Heart left ventricle (tissue), 16 donors: ENCODE measurements around the gene LMAN2. TPM values are rescaled to one million over a fixed set of nuclear protein-coding genes. Genes with fewer than 3 reads are reported as not detected.
A peak's percentile ranks its signal among the peaks of the same experiment; 100 is the strongest.

Experiments
- ATAC-seq, 4 donors: fragments of 200-7000 bp; cut with Tn5 transposase; one replicate each; pipeline ENCODE4 v1.9.1; 2020 to 2022; ENCODE audit warnings: moderate library complexity in 4 of 4, mild to moderate bottlenecking in 3 of 4, moderate number of reproducible peaks in 1 of 4
- DNase-seq, 5 donors: peaks; one replicate each; pipeline ENCODE4 v3.0.0-alpha.2; 2020
- H3K27ac ChIP-seq, 12 donors: fragments of 200-600 bp; sonication (generic) in 4 of 12; one replicate each; pipeline versions ENCODE4 v1.5.0 to v1.8.0; 2016 to 2022; ENCODE audit warnings: mild to moderate bottlenecking in 2 of 12
- H3K27me3 ChIP-seq, 9 donors: fragments of 200-600 bp; sonication (generic) in 2 of 9; one replicate each; pipeline versions ENCODE4 v1.5.1 to v1.8.0; 2016 to 2022; ENCODE audit warnings: mild to moderate bottlenecking in 3 of 9
- H3K36me3 ChIP-seq, 9 donors: fragments of 200-600 bp; sonication (generic) in 2 of 9; one replicate each; pipeline versions ENCODE4 v1.5.0 to v1.8.0; 2018 to 2022; ENCODE audit warnings: mild to moderate bottlenecking in 2 of 9
- H3K4me1 ChIP-seq, 12 donors: fragments of 200-600 bp; sonication (generic) in 4 of 12; one replicate each; pipeline versions ENCODE4 v1.5.0 to v1.8.0; 2016 to 2022; ENCODE audit warnings: mild to moderate bottlenecking in 3 of 12
- H3K4me3 ChIP-seq, 12 donors: fragments of 200-600 bp; sonication (generic) in 4 of 12; one replicate each; pipeline versions ENCODE4 v1.5.0 to v1.8.0; 2017 to 2022; ENCODE audit warnings: mild to moderate bottlenecking in 9 of 12, moderate library complexity in 4 of 12
- H3K9me3 ChIP-seq, 12 donors: fragments of 200-600 bp; sonication (generic) in 4 of 12; one replicate each; pipeline versions ENCODE4 v1.5.0 to v1.8.0; 2016 to 2022; ENCODE audit warnings: mild to moderate bottlenecking in 1 of 12
- POLR2A ChIP-seq, 2 donors: fragments of 450-650 bp; IDR thresholded peaks; one replicate each; pipeline ENCODE4 v1.6.1; 2017; ENCODE audit warnings: antibody characterized with exemption in 2 of 2, mild to moderate bottlenecking in 2 of 2, moderate library complexity in 2 of 2
- WGBS, 4 donors: extraction: QIAGEN DNeasy Blood & Tissue Kit in 2 of 4; methylation state at CpG; one replicate each; pipeline versions ENCODE4 v1.1.5 to v1.1.7; 2013 to 2018; 5-methylcytosine and 5-hydroxymethylcytosine counted together
- intact Hi-C, 10 donors: fragments of 100-400 bp; cut with DNase I; formaldehyde crosslinking; loops; one replicate each; pipeline versions ENCODE4 v1.11.1 to v1.14.2; 2022
- long read RNA-seq, 3 donors: library from polyadenylated mRNA; unstranded; transcript quantifications; one replicate each; pipeline ENCODE4 v2.0.0, GENCODE V29; 2020 to 2021
- polyA plus RNA-seq, 2 donors: library from polyadenylated mRNA; stranded (reverse); fragments of 200-250 nt; gene quantifications; one replicate each; pipeline ENCODE4 v1.2.3, GENCODE V29; 2013
- total RNA-seq, 9 donors: library from RNA; depleted of rRNA in 2 of 9; stranded (reverse); fragments of >200 nt in 2 of 9; fragmentation: NEBNext Ultra II Directional in 3 of 9; extraction: Animal tissue kit (Norgen Biotek cat#: 25700) in 3 of 9; gene quantifications; one replicate each; pipeline versions ENCODE4 v1.1.0 to v1.2.4, GENCODE V29; 2016 to 2023
- TF ChIP-seq, protein P1 (sequence below), 12 donors: fragments of 200-600 bp; sonication (generic) in 4 of 12; IDR thresholded peaks; one replicate each; pipeline versions ENCODE4 v1.5.0 to v1.8.0; 2018 to 2022; ENCODE audit warnings: antibody characterized with exemption in 12 of 12, mild to moderate bottlenecking in 5 of 12
- donor health status: ischemic (EF 13 %, LVEDD 7.1; RV severe dilation, severe dysfunction).
- donor health status: healthy with polysubstance abuse.
- donor health status: DM: no; HTN: yes; CAD: no.
- donor health status: DM: no; HTN: no; CAD: no.
- donor health status: ischemic (EF 25% LVEDD 6.9; RV normal size, moderate dysfunction).
- donor health status: ischemic (EF 25% LVEDD 5.7; RV mildly dilated, moderate dysfunction).
- donor health status: healthy.
- donor health status: DM: yes; HTN: yes; CAD: no.
- donor health status: ischemic (EF 35%, LVEDD 5.7; RV mildly dilated, moderate dysfunction).
- donor health status: nonischemic (EF 11% LVEDD 7.7; RV severe dilation, severe dysfunction).
- donor health status: DM: yes; HTN: yes; CAD: no.
- donor health status: PGD.
- donor health status: ischemic (EF 29% LVEDD 5.4; RV normal size, mild dysfunction).
- donor health status: nonischemic (EF 23%, LVEDD 6.1; RV moderate dilation, normal function).

The LMAN2 gene, protein sequence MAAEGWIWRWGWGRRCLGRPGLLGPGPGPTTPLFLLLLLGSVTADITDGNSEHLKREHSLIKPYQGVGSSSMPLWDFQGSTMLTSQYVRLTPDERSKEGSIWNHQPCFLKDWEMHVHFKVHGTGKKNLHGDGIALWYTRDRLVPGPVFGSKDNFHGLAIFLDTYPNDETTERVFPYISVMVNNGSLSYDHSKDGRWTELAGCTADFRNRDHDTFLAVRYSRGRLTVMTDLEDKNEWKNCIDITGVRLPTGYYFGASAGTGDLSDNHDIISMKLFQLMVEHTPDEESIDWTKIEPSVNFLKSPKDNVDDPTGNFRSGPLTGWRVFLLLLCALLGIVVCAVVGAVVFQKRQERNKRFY
- total RNA-seq (100 to 1,000 TPM in 3 of 9 donors, 10 to 100 TPM in 6; 50.2 to 155 (median 63.6) TPM), polyA plus RNA-seq (100 to 1,000 TPM in 1 of 2 donors, 10 to 100 TPM in 1; 43.3 to 313 TPM)
- long read RNA-seq, donor 1, transcript LMAN2-201 (8 exons, 1,800 nt) = major isoform, 172 of 191 reads
- long read RNA-seq, donor 1, partial matches to known transcripts = 8 of 191 reads
- long read RNA-seq, donor 1, other reads (novel, unspliced or antisense) = 10 of 191 reads
- long read RNA-seq, donor 2, transcript LMAN2-201 (8 exons, 1,800 nt) = major isoform, 522 of 546 reads
- long read RNA-seq, donor 2, partial matches to known transcripts = 10 of 546 reads
- long read RNA-seq, donor 2, other reads (novel, unspliced or antisense) = 10 of 546 reads
- long read RNA-seq, donor 3, transcript LMAN2-201 (8 exons, 1,800 nt) = major isoform, 159 of 174 reads
- long read RNA-seq, donor 3, partial matches to known transcripts = 5 of 174 reads
- long read RNA-seq, donor 3, other reads (novel, unspliced or antisense) = 8 of 174 reads

- ATAC-seq = peak; percentile 97 to 99 (median 99)
- DNase-seq = peak; percentile 93 to 96 (median 95)
- 4 to 7% (median 6%) methylated on average over 44 to 55 of the region's 55 CpGs for WGBS, 4 donors
- H3K27ac ChIP-seq = peak within 1 kb of the TSS; percentile 81 to 99 (median 92)
- no peaks in the 10 kb centered on the region for H3K27me3 ChIP-seq
- H3K9me3 ChIP-seq = no peaks in the 10 kb centered on the region
- TF ChIP-seq POLR2A (IDR thresholded peaks at IDR 0.05) = peak in 1 of 2 donors; percentile 67
- TF ChIP-seq, protein P1, sequence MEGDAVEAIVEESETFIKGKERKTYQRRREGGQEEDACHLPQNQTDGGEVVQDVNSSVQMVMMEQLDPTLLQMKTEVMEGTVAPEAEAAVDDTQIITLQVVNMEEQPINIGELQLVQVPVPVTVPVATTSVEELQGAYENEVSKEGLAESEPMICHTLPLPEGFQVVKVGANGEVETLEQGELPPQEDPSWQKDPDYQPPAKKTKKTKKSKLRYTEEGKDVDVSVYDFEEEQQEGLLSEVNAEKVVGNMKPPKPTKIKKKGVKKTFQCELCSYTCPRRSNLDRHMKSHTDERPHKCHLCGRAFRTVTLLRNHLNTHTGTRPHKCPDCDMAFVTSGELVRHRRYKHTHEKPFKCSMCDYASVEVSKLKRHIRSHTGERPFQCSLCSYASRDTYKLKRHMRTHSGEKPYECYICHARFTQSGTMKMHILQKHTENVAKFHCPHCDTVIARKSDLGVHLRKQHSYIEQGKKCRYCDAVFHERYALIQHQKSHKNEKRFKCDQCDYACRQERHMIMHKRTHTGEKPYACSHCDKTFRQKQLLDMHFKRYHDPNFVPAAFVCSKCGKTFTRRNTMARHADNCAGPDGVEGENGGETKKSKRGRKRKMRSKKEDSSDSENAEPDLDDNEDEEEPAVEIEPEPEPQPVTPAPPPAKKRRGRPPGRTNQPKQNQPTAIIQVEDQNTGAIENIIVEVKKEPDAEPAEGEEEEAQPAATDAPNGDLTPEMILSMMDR (IDR thresholded peaks at IDR 0.05) = no peak
- peak within 1 kb of the TSS; percentile 60 to 100 (median 90) for H3K4me3 ChIP-seq
- intact Hi-C loops = no loop called here
- H3K4me1 ChIP-seq = peaks cover 9 to 71% (median 26%) of the 10 kb centered on the region in 12 donors
- peaks cover 0 to 34% (median 25%) of the 10 kb centered on the region in 9 donors for H3K36me3 ChIP-seq
These were observed at the start of gene LMAN2 for GRCh38 chr5:177351392-177352329. LMAN2 (minus strand) TSS chr5:177351668; CDS start chr5:177351647, 21 bp downstream.

DNA sequence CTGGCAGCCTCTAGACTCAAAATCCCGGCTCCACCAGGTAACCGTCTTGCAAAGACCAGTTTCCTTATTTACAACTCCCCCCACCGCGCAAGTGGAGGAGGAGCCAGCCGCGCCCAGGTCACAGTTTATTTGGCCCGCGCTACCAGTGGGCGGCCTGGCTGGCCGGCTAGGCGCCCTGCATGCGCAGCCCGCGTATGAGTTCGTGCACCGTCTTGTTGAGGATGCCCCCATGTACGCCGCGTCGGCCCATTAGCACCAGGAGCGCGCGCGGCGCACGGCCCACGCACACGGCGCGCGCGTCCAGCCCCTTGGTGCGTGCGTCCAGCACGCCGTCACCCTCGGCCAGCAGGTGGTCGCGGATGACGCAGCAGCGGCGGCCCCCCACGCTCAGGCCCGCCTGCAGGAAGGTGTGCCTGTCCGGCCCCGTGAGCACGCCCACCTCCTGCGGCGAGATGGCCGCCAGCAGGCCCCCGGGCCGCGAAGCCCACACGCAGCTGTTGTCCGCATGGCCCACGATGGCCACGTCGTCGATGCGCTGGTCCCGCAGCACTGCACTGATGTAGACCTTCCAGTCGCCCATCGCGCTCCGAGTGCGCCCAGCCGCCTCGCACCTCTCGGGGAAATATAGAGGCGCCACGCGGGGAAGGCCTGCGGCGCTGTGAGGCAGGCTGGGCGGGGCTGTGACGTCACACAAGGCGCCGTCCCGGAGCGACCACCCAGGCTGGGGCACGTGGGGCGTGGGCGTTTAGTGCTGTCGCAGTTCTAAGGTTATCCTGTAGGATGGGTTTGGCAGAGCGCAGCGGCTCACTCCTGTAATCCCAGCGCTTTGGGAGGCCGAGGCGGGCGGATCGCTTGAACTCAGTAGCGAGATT is 48.8 kb upstream of the LMAN2 start, which contains the start of gene PFN3:
Gene PFN3 (minus strand): TSS at position 665 of the 872 bp plus-strand sequence. CDS start 85 bp downstream, at position 580.
- 8 to 15% (median 12%) methylated on average over 63 to 92 of the region's 92 CpGs for WGBS, 4 donors
- no peaks in the 10 kb centered on the region for H3K9me3 ChIP-seq
- no peak for TF ChIP-seq POLR2A (IDR thresholded peaks at IDR 0.05)
- TF ChIP-seq, protein P1 (IDR thresholded peaks at IDR 0.05) = no peak
- no peaks in the 10 kb centered on the region for H3K36me3 ChIP-seq
- intact Hi-C loops = loop anchor here in 2 of 10 donors (5.0 to 10.0 kb wide), 3 partner anchors 52 to 205 kb away; partner anchors contain the start of gene B4GALT7 (in 1 of the 2)
- H3K27ac ChIP-seq = no peak within 1 kb of the TSS
- H3K4me1 ChIP-seq = peaks cover 8 to 42% (median 32%) of the 10 kb centered on the region in 12 donors
- ATAC-seq (no peak), DNase-seq (no peak)
- H3K4me3 ChIP-seq = no peak within 1 kb of the TSS
- peaks cover 39 to 83% (median 62%) of the 10 kb centered on the region in 9 donors for H3K27me3 ChIP-seq

DNA sequence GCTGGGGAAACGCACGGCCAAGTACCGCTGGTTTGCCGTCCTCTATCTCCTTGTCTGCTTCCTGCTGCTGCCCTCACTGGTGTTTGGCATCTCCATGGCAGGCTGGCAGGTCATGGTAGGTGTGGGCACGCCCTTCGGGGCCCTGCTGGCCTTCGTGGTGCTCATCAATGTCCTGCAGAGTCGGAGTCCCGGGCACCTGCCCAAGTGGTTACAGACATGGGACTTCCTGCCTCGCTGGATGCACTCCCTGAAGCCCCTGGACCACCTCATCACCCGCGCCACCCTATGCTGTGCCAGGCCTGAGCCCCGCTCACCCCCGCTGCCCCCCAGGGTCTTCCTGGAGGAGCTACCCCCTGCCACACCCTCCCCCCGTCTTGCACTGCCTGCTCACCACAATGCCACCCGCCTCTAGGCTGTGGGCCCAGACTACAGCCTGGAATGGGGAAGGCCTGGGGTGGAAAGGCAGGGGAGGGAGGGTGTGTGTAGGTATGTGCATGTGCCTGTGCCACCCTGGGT is 46.5 kb upstream of the LMAN2 start:
- intact Hi-C loops = no loop called here

More for the DNA sequence above, 46.5 kb upstream of the LMAN2 start:
- Histone ChIP-seq H3K36me3 (no peaks in the 10 kb centered on the region), H3K27me3 (peaks cover 31 to 67% (median 51%) of the 10 kb centered on the region in 9 donors), H3K9me3 (no peaks in the 10 kb centered on the region), H3K4me1 (peaks cover 0 to 20% (median 15%) of the 10 kb centered on the region in 12 donors), H3K27ac (no peak overlapping the region), H3K4me3 (no peak overlapping the region)
- DNase-seq (no peak), ATAC-seq (no peak)
- TF ChIP-seq POLR2A (IDR thresholded peaks at IDR 0.05) = no peak
- TF ChIP-seq, protein P1 (IDR thresholded peaks at IDR 0.05) = no peak
- WGBS, 4 donors = 83 to 90% (median 85%) methylated on average over 6 to 16 of the region's 16 CpGs
